Cerebellar cortex (tissue), 1 donor: ENCODE data around the gene PPRC1.

ENCODE experiments used
- DNase-seq: peaks from one replicate; pipeline ENCODE4 v3.0.0-alpha.2; 2015; ENCODE audit warnings: low spot score

Gene PPRC1

DNA sequence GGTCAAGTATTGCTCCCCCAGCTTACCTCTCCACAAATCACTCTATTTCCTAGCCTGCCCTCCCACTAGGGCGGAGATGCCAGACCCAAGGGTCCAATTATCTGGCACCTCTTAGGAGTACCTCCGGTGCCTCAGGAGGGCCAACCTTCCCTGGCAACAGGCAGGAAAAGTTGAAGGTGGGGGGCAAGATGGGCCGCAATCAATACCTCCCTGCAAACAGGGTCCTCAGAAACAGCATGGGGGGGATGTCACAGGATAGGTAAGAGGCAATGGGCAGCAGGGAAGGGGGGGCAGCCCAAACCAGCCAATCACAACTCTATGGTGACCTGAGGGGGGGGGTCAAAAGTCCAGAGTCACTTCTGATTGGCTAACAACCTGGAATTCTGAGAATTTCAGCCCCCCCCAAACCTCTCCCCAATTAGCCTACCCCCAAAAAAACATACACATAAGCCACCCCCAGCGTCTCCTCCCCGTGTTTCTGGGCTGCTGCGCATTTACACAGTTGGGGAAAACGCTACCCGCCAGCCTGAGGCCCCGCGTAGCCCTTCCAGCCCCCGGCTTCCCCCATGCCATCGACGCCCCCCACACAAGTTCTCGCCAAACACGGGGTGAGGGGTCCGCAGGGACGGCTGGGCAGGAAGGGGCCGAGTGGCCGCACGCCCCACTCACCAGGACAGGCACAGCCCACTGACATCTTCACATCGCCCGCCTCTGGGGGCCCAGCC is 13.3 kb upstream of the PPRC1 start:
- DNase-seq: peak; percentile 86

DNA sequence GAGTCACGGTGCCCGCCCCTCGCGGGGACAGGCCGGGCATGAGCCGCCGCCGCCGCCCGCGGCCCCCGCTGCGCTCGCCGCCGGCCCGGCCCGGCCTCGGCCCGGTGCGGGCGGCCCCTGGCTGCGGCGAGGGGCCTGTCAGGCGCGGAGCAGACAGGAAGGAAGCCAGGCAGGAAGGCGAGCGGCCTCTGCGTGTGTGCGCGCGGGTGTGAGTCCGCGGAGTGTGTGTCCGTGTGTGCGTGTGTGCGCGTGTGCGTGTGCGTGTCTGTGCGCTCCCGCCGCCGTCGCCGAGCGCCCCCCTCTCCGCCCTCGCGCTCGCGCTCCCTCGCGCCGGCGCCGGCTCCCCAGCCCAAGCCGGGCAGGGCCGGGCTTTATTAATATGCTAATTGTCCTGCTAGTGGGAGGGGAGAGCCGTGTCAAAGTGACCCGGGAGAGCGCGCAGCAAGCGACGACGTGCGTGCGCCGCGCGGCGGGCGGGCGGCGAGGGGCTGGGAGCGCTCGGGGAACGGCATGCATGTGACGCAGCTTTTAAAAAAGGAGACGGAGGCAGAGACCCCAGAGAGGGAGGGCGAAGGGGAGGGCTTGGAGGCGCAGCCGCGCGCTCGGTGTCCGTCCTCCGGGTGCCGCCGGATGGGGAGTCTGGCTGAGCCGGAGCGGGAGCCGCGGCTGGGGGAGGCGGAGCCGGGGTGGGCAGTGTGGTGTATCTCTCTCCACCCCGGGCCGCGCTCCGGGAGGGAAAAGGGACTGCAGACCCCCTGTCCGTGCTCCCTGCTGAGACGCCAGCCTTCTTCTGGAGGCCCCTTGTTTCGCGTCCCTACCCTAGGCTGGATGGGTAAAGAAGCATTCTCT is 12.5 kb upstream of the PPRC1 start, which contains the start of gene LDB1:
TSS of gene LDB1 (minus strand) at position 227 of the 849 bp plus-strand sequence. CDS start 258 bp downstream, outside the sequence.
- peak; percentile 88 for DNase-seq

DNA sequence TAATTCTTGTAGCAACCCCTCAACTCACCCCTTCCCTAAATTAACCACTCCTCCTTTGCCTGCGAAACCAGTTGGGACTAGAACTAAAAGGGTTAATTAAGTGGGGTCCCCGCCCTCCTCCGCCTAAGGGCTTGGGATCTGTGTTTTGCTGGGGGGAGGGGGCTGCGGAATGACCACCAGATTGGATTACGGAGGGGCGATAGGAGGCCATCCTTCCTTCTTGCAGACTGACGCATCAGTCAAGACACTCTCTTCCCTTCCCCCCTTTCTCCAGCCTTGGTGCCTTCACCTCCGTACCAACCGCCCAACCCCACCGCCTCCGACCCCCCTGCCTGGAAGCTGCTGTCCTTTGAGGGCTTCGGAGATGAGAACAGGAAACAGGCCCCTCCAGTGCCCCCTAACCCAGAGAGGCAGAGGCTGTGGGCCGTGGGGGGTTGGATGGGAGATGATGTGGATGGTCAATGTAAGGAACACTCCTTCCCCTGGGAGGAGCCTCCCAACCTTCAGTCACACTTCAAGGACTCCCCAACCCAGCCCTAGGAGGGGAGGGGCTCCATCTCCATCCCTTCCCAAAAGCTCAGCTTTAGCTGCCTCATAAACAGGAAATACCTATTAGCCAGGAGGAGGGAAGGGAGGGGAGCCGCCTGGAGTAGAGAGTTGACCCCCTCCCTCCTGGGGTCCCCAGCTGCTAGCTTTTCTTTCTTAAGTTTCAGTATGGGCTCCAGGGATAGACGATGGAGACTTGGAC is 11.7 kb upstream of the PPRC1 start:
- peak; percentile 94 for DNase-seq

DNA sequence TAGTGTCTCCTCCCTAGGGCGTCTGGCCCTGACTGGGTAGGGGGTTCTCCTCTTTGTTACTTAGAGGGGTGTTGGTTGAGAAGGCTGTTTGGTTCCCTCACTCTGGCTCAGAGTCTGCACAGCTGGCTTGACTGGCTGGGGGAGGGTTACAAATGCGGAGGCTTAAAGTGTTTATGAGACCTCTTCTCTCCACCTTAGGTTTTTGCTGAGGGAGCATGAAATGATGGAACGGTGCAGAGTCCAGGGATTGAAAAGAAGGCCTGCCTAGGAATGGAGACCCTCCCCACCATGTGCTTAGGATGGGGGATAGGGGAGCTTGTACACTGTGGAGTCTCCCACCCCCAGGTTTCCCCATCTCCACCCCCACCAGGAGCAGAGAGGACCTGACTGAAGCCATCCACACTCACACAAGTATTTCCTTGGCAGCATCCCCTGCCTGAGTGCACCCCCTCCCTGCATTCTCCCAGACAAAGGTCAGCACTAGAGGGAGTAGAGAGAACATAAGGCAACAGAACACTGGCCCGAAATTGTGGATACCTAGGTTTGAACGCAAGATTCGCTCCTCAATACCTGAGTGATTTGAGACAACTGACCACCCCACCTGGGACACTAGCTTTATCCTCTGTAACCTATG is 11.0 kb upstream of the PPRC1 start:
- DNase-seq: peak; percentile 79

DNA sequence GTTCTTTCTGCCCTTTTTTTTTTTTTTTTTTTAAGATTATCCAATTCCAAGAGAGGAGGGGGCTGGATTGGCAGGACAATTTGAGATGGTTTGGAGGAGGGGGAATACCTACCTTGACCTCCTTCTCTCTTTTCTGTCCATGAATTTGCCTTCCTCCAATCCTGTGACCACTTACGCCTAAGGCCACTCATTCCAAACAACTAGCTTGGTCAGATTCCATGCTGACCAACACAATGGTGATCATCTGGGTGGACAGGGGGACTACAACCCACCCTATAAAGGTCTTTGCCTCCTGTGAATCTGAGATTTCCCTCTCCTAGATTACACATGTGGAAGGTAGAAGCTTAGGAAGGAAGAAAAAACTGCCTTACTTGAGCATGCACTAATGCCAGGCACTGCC is 10.4 kb upstream of the PPRC1 start:
- DNase-seq: no peak

DNA sequence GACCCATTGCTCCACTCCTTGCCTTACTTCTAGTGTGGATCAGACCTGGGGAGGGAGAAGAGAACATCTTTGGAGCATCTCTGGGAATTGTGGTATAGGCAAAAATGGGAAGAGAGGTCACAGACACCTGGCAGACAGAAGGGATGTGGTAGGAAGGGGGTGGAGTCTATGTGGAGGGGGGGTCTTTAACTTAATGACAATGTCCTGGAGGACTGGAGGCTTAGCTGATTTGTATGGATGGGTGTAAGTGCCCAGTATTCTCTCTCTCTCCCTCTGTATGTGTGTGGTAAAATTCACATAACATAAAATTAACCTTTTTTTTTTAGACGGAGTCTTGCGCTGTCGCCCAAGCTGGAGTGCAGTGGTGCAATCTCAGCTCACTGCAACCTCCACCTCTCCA is 9.6 kb upstream of the PPRC1 start:
- no peak for DNase-seq

DNA sequence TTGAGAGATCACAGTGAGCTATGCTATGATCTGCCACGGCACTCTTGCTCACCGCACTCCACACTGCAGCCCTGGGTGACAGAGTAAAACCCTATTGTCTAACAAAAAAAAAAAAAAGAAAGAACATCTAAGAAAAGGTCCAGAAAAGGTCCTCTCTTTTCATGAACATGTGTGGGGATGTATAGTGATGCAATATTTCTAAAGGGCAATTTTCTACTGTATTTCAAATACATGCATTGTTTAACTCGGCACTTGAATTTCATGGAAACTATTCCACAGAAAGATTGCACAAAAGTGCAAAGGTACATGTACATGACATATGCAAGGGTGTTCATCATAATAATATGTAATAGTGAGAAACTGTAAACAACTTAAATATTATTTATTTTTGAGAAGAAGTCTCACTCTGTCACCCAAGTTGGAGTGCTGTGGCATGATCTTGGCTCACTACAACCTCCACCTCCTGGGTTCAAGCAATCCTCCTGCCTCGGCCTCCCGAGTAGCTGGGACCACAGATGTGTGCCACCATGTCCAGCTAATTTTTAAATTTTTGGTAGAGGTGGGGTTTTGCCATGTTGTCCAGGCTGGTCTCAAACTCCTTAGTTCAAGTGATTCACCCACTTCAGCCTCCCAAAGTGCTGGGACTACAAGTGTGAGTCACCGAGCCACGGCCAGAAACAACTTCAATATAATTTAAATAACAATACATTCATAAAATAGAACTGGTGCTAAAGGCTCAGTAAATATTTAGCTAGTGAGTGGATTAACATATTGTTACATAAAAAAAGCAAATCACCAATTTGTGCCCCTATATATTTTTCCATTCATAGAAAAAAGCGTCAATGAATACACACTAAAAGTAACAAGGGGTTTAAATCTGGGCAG is 1.3 kb upstream of the PPRC1 start:
- DNase-seq: no peak

DNA sequence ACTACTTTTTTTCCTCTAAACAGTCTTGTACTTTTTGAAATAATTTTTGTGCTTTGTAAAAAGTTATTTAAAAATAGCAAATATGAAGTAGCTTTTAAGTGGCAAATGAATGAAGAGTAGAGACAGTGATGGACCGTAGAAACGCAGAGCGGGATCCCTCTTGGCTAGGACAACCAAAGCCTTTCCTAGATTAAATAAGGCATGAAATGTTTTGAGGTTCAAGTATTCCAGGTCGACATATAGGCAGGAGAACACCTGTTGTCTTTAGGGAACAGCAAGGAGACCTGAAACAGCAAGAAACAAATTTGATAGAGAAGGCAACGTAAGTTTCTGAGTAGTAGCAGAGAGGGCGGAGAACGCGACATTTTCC is 662 bp upstream of the PPRC1 start:
- no peak for DNase-seq

DNA sequence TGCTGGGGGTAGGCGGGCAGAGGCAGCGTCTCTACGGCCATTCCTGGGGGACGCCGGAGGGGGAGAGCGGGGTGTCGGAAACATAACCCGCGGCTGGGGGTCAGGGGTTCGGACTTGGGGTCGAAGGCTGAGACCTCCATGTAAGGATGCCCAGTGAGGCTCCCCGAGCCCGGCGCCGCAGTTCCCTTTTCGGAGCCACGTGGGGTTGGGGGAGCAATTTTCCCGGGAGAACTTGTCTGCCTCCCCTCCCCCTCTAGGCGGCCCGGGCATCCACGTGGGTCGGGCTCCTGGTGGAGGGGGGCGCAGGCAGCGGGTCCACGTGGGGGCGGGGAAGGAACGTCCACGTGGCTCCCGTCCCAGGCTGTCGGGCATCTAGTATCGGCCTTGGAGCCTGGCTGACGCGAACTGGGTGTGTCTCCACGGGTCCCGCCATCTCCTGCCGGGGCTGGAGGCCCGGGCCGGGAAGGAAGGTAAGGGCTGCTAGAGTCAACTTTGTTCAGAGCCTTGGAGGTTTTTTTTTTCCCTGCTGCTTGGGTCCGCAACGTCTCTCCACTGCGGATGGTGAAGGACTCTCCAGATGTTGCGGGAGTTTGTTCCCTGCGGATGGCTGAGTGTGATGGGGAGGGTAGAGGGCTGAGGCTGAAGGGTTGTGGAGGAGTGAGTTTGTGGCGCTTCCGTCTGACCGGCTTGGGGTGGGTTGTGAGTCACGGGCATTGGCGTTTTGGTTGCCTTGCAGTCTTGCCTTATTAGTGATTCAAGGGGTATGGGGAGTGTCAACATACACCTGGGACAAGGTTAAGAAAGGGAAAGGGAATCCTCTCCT is 744 bp downstream of the PPRC1 start:
- DNase-seq: peak; percentile 42

DNA sequence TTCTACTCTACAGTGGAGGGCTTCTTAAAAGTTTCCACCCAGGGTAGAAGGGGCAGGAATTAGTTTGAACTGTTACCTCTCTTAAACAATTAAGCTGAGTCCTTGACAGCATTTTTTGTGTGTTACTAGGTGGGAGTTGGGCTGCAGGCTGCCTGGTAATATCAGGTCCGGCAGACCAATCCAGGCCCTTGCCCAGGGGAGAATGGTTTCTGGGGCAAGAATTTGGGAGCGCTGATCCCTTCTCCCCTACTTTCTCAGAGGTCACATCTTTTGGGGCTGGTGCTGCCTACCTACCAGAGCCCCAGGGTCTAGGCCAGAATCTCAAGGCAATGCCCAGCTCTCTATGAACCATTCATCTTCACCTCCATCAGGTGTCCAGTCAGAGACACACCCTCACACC is 1.6 kb downstream of the PPRC1 start:
- DNase-seq: no peak

DNA sequence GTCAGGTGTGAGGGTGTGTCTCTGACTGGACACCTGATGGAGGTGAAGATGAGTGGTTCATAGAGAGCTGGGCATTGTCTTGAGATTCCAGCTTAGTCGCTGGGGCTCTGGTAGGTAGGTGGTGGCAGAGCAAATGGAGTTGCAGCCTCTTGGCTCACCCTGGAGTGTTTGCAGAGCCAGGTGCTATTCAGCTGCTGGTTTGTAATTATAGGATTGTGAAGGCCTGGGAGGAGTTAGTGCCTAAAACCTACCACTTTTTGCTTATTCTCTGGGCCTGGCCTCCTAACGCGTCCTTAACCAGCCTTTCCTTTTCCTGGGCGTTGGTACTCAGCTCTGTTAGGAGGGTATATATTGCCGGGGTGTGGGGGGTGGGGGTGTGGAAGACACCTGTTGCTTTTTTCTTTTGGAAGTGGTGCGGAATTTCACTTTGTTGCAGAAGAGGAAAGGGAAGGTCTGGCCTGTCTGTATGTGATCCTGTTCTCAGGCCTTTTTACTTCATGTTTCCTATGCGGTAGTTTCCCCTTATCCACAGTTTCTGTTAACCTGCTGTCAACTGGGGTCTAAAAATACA is 3.2 kb downstream of the PPRC1 start:
- DNase-seq: no peak

DNA sequence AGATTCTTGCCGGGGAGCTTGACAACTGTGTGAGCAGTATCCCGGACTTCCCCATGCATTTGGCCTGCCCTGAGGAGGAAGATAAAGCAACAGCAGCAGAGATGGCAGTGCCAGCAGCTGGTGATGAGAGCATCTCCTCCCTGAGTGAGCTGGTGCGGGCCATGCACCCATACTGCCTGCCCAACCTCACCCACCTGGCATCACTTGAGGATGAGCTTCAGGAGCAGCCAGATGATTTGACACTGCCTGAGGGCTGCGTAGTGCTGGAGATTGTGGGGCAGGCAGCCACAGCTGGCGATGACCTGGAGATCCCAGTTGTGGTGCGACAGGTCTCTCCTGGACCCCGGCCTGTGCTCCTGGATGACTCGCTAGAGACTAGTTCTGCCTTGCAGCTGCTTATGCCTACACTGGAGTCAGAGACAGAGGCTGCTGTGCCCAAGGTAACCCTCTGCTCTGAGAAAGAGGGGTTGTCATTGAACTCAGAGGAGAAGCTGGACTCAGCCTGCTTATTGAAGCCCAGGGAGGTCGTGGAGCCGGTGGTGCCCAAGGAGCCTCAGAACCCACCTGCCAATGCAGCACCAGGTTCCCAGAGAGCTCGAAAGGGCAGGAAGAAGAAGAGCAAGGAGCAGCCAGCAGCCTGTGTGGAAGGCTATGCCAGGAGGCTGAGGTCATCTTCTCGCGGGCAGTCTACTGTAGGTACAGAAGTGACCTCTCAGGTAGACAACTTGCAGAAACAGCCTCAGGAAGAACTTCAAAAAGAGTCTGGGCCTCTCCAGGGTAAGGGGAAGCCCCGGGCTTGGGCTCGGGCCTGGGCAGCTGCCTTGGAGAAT is 6.7 kb downstream of the PPRC1 start:
- no peak for DNase-seq

DNA sequence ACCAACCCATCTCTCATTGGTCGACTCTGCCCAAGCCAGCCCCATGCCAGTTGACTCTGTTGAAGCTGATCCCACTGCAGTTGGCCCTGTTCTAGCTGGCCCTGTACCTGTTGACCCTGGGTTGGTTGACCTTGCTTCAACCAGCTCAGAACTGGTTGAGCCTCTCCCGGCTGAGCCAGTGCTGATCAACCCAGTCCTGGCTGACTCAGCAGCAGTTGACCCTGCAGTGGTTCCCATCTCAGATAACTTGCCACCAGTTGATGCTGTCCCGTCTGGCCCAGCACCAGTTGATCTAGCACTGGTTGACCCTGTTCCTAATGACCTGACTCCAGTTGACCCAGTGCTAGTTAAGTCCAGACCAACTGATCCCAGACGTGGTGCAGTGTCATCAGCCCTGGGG is 7.4 kb downstream of the PPRC1 start:
- DNase-seq: no peak

DNA sequence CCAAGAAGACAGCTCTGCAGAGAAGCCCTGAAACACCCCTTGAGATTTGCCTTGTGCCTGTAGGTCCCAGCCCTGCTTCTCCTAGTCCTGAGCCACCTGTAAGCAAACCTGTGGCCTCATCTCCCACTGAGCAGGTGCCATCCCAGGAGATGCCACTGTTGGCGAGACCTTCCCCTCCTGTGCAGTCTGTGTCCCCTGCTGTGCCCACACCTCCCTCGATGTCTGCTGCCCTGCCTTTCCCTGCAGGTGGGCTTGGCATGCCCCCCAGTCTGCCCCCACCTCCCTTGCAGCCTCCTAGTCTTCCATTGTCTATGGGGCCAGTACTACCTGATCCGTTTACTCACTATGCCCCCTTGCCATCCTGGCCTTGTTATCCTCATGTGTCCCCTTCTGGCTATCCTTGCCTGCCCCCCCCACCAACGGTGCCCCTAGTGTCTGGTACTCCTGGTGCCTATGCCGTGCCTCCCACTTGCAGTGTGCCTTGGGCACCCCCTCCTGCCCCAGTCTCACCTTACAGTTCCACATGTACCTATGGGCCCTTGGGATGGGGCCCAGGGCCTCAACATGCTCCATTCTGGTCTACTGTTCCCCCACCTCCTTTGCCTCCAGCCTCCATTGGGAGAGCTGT is 8.2 kb downstream of the PPRC1 start:
- DNase-seq: no peak

DNA sequence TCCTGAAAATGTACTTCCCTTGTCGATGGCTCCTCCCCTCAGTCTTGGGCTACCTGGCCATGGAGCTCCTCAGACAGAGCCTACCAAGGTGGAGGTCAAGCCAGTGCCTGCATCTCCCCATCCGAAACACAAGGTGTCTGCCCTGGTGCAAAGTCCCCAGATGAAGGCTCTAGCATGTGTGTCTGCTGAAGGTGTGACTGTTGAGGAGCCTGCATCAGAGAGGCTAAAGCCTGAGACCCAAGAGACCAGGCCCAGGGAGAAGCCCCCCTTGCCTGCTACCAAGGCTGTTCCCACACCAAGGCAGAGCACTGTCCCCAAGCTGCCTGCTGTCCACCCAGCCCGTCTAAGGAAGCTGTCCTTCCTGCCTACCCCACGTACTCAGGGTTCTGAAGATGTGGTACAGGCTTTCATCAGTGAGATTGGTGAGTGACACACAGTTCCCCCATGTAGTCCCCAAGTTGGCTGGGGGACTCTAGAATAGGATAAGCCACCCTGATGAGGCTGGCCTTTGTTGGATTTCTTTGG is 8.8 kb downstream of the PPRC1 start:
- DNase-seq: no peak

DNA sequence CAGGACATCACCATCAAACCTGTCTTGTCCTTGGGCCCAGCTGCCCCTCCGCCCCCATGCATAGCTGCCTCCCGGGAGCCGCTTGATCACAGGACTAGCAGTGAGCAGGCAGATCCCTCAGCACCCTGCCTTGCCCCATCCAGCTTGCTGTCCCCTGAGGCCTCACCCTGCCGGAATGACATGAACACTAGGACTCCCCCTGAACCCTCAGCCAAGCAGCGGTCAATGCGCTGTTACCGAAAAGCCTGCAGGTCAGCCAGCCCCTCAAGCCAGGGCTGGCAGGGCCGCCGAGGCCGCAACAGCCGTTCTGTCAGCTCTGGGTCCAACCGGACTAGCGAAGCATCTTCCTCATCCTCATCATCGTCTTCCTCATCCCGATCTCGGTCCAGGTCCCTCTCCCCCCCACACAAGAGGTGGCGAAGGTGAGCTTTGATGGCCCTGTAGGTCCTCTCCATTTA is 14.2 kb downstream of the PPRC1 start:
- DNase-seq: no peak

DNA sequence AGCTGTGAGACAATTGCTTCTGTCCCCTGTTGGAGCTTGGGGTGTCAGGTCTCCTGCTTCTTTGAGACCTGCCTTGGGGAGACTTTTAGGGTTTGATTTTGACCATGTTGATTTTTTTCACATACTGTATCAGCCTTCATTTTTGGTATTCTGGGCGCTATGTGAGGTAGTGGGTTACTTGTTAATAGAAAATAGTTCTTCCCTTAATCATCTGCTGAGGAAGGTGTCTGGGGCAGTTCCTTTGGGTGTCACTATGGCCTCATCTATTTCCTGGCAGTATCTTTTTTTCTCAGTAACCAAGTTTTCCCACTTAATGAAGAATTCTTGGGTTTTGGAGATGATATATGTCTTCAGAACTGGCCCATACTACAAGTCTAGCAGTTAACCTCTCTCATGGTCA is 14.7 kb downstream of the PPRC1 start:
- no peak for DNase-seq

DNA sequence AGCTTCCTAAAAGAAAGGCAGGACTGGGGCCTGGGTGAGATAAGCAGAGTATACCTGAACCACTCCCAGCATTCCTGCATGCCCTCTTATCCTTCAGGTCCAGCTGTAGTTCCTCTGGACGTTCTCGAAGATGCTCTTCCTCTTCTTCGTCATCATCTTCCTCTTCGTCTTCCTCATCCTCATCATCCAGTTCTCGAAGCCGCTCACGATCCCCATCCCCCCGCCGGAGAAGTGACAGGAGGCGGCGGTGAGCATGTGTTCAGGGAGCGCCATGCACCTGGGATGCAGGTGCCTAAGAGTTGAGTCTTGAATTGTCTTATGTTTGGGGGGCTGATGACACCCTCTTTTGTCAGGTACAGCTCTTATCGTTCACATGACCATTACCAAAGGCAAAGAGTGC is 15.4 kb downstream of the PPRC1 start:
- no peak for DNase-seq
